ENCODE results near the gene GREB1L. TPM values are rescaled to one million over a fixed set of nuclear protein-coding genes. Genes with fewer than 3 reads are reported as not detected.

The GREB1L gene
- total RNA-seq, 2 experiments from 2014 or later: not detected

DNA sequence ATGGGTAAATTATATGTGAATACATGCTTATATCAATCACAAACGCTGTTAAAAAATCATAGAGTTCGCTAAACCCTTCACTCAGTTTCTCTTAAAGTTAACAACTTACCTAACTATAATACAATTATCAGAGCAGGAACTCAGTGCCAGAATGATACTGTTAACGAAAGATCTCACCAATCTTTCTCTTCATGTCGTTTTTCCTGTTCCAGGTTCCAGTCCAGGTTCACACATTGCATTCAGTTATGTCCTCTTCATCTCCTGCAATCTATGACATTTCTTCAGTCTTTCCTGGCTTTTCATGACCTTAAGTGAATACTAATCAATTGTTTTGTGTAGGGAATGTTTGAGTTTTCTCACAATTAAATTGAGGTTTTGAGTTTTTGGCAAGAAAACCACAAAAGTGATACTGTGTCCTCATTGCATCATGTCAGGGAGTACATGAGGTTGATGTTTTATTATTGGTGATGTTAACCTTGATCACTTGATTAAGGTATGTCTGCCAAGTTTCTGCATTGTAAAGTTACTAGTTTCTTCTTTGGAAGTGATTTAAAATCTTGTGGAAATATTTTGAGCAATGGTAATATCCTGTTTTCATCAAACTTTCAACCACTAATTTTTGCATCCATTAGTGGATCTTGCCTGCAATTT, 226.6 kb downstream of the GREB1L start:
- POLR2A ChIA-PET: no interaction called here

DNA sequence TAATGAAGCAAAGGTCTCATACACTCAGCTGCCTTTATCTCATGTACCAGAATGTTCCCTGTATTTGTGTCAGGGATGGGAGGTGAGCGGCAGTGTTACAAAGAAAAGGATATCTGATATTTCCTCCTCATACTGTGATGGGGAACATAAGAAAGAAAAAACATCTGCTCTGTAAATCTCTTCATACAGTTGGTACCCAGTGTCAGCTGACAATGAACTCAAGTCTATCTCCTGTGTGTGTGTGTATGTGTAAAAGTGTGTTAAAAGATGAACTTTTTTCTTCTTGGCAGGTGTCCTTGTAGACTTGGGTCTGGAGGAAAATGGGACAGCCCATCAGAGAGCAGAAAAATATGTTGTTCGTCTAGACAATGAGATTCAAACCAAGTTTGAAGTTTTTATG, 230.7 kb downstream of the GREB1L start:
- POLR2A ChIA-PET: no interaction called here
- CTCF ChIA-PET: no interaction called here

More for the DNA sequence above, 226.6 kb downstream of the GREB1L start:
- CTCF ChIA-PET: no interaction called here

DNA sequence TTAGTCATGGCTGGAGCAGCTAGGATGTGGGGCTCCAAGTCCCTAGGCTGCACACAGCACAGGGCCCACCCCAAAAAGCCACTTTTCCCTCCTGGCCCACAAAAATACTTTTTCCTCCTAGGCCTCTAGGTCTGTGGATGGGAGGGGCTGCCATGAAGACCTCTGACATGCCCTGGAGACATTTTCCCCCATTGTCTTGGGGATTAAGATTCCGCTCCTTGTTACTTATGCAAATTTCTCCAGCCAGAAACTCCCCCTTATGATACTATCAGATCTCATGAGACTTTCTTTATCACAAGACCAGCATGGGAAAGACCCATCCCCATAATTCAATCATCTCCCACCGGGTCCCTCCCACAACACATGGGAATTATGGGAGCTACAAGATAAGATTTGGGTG, 232.6 kb downstream of the GREB1L start:
- POLR2A ChIA-PET: no interaction called here
- CTCF ChIA-PET: no interaction called here

DNA sequence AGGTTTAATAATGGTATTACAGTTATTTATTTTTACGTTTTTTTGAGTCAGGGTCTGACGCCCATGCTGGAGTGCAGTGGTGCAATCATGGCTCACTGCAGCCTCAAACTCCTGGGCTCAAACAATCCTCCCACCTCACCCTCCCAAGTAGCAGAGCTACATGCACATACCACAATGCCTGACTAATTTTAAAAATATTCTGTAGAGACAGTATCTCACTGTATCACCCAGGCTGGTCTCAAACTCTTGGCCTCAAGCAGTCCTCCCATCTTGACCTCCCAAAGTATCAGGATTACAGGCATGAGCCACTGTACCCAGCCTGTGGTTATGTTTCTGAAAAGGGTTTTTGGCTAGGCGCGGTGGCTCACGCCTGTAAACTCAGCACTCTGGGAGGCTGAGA, 237.7 kb downstream of the GREB1L start:
- CTCF ChIA-PET: no interaction called here
- POLR2A ChIA-PET: no interaction called here

DNA sequence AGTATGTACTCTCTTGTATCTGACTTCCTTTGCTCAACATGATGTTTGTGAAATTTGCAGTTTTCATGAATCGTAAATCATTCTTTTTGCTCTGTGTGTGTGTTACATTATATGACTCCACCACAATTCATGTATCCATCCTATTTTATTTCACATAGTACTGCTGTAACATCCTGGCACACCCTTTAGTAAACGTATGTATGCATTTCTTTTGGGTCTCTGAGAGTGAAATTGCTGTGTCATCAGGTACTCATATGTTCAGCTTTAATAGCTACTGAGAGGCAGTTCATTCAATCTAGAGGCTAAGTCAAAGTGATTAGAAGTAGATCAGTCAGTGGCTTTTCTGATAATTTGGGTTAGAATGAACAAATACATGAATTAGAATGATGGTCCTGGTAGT, 239.7 kb downstream of the GREB1L start:
- ChIA-PET POLR2A (no interaction called here), CTCF (no interaction called here)

DNA sequence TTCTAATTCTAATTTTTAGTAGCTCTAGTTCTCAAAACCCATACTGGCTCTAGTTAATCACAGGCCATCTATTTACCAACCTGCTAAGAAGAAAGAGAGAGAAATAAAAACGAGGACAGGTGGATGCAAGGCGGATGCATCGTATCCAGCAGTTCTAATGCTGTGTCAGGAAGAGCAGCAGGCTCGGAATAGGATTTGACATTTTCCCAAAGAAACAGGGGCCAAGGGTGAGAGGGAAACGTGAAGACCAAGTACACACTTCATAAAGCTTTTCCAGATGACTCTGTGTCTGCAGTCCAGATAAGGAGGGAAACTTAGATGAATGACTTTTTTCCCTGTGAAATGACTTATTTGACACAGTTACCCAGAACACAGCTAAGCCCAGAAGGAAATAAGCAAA, 241.0 kb downstream of the GREB1L start:
- CTCF ChIA-PET: no interaction called here
- POLR2A ChIA-PET: no interaction called here

DNA sequence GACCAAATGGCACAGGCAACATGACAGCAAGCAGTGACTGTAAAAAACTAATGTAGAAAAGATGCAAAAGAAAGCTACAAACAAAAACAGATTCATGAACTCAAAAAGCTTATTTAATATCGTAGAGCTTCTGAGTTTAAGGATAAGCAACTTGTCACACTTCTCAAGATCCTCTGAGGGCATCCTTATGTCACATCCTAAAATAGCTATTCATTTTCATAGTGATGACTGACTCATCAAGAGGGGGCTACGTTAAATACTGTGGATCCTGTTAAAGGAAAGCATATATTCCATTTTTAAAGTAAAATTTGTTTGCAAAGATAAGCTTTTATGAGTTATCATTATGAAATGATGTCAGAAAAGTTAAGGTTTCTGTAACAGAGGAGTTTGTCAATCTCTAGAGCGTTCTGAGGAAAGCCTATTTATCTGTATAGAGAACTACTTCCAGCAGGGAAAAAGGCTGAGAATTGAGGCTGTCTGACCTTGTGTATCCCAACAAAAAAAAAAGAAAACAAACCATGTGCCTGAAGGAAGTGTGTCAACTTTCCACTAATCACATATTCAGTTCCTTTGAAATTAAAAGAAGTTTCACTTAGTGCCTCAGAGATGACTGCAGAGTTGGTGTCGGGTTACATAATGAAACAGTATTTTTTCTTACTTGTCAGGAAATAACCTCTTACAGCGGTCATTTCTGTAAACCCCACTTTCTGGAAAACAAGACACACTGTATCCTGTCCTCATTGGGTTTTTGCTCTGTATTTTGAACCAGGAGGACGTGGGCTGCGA, 243.0 kb downstream of the GREB1L start:
- POLR2A ChIA-PET: no interaction called here

DNA sequence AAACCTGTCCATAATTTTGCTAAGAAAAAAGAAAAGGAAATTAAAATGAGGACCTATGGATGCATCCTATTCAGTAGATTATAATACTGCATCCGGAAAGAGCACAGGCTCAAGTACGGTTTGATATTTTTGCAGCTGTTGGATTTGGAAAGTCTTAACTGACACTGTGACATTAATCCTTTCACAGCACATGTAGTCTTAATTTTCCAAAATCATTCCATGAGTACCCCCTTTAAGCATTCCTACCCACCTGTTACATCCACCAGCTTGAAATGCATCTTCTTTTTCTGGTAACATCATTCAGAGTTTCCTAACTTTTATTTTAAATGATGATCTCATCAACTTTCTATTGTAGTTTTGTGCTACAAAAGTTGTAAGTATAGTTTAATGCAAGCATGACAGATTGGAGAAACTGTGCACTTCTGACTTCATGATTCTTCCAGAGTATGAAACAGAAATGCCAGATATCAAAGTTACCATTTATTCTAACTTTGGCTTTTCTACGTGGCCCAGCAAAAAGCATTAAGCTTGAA, 244.9 kb downstream of the GREB1L start:
- ChIA-PET POLR2A (no interaction called here), CTCF (no interaction called here)

More for the DNA sequence above, 243.0 kb downstream of the GREB1L start:
- CTCF ChIA-PET: interaction anchor here (1.2 kb wide), 1 partner anchor 8 kb away, joined by 3 read pairs; no protein-coding TSS in a partner anchor

DNA sequence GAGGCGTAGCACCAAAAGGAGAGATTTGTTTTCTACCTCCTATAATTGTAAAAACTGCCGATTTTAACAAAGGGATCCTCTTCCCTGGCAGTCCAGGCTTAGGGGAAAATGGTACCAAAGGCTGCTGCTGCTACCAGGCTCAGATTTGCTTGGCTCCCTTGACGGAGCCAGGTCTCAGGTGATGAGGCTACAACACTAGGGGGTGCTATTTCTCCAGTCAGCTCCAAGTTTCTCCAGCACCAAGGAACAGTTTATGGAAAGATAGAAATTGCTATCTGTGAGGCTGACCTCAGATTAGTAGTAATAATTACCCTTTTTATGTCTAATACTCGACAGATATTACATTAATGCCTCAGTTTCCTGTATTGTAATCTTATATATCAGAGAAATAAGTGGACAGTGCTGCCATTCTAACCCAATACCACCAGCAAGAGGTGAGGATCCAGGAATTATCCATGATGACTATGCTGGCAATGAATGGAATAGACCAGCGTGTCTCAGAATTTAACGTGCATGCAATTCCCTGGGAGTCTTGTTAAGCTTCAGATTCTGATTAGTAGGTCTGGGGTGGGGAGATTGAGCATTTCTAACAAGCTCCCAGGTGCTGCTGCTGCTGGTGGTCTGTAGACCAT, 247.2 kb downstream of the GREB1L start:
- ChIA-PET CTCF (interaction anchor here (0.7 to 1.4 kb wide), 4 partner anchors 12 to 469 kb away, joined by 3 read pairs; partner anchors contain the start of gene ESCO1), POLR2A (interaction anchor here (0.5 kb wide), 1 partner anchor 407 kb away, joined by 3 read pairs; no protein-coding TSS in a partner anchor)

DNA sequence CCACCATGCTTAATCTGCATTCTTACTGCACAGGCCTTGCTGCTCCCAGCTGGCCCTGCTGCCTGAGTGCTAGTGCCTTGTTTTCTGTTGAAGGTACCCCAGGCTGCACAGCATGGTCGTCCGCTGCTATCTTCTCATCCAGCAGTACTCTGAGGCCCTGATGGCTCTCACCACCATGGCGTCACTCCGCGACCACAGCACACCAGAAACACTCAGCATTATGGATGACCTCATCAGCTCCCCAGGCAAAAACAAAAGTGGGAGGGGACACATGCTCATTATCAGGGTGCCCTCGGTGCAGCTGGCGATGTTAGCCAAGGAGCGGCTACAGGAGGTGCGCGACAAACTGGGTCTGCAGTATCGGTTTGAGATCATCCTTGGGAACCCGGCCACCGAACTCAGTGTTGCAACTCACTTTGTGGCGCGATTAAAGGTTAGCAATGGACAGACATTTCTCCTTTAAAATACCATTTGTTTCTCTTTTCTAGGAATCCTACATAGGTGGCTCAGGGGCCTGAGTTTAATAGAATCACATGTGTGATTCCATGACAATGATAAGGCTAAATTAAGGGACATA, 248.0 kb downstream of the GREB1L start:
- POLR2A ChIA-PET: no interaction called here
- CTCF ChIA-PET: interaction anchor here (0.6 to 0.8 kb wide), 3 partner anchors 13 to 468 kb away, joined by 3 read pairs; no protein-coding TSS in a partner anchor

DNA sequence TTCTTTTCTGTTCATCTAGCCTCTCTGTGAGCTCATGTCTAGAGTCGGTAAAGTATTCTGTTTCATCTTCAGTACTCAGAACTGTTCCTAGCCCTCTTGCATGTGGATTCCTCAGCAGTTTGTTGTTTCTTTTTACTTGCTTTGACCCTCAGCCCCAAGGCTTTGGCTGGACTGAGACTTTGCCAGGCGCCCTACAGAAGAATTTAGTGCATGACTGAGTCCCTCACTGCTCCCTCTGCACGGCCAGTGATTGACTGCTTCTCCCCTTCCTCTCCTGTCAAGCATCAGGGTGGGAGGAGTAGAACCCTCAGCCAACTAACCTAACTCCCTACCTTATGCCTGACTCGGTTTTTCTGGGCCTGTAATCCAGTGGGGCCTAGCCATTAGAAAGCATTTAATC, 248.7 kb downstream of the GREB1L start:
- ChIA-PET CTCF (interaction anchor here (0.6 to 0.7 kb wide), 2 partner anchors 96 to 466 kb away, joined by 3 read pairs; no protein-coding TSS in a partner anchor), POLR2A (no interaction called here)

DNA sequence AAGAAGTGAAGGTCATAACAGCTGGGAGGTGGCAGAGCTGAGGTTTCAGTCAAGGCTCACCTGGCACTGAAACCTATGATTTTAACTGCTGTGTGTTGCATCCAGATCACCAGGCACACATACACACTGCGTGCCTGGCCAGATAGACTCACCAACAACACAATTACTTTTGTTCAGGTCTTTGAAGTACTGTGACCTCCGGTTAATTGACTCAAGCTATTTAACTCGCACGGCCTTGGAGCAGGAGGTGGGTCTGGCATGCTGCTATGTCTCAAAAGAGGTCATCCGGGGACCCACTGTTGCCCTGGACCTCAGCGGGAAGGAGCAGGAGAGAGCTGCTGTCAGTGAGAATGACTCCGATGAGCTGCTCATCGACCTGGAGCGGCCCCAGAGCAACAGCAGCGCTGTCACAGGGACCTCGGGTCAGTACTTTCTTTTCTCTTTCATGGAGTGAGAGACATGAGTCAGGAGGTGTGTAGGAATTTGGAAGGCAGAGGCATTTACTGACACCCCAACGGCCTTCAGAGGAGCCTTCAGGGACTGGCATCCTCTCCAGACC, 254.3 kb downstream of the GREB1L start:
- ChIA-PET CTCF (no interaction called here), POLR2A (no interaction called here)

DNA sequence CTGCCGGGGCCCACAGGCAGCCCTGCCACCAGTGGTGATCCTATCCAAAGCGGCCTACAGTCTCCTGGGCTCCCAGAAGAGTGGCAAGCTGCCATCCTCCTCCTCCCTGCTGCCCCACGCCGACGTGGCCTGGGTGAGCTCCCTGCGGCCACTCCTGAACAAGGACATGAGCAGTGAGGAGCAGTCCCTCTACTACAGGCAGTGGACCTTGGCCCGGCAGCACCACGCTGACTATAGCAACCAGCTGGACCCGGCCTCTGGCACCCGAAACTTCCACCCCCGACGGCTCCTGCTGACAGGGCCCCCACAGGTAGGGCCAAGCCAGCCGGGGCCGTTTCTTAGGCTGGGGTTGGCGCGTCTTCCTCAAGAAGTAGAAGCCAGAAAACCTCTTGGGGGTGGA, 258.0 kb downstream of the GREB1L start:
- CTCF ChIA-PET: no interaction called here
- POLR2A ChIA-PET: no interaction called here

DNA sequence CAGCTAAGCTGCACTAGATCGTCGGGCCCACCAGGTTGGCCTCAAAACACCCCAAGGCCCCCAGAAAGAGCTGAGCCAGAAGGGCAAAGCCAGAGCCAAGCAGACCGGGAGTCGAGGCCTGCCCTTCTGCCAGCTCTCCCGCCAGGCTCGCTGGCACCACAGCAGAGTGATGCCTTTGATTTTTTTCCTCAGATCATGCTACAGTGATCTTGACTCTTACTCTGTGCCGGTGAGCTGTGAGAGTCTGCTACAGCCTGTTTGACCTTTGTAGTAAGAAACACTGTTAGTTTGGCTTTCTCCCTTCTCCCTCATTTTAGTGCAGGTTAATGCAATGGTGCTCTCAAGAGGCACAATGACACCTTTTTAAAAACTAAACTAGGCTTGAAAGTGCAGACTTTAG, 260.6 kb downstream of the GREB1L start:
- ChIA-PET CTCF (interaction anchor here (1.2 kb wide), 1 partner anchor 14 kb away, joined by 3 read pairs; no protein-coding TSS in a partner anchor), POLR2A (no interaction called here)

DNA sequence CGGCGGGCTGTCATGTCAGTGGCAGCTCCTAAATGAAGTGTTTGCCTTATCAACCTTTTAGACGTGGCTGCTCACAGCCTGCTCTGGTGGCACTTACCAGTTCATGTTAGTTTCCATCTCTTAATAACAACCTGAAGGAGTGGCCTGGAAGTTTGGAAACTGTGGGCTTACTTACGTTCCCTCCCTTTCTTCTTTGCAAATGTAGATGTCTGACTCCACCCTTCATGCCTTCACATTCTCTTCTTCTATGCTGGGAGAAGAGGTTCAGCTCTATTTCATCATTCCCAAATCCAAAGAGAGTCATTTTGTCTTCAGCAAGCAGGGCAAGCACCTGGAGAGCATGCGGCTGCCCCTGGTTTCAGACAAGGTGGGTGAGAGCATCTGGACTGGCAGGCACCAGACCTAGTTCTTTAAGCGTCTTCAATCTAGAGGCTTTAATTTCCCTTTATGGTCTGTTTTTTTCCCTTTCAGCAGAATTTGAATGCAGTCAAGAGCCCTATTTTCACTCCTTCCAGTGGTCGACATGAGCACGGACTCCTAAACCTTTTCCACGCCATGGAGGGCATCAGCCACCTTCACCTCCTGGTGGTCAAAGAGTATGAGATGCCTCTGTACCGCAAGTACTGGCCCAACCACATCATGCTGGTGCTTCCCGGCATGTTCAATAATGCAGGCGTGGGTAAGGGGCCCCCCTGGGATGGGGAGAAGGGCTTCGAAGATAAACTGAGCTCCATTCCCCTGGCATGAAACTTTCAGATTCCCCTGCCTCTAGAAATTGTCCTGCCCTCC, 266.1 kb downstream of the GREB1L start:
- POLR2A ChIA-PET: no interaction called here
- CTCF ChIA-PET: no interaction called here

DNA sequence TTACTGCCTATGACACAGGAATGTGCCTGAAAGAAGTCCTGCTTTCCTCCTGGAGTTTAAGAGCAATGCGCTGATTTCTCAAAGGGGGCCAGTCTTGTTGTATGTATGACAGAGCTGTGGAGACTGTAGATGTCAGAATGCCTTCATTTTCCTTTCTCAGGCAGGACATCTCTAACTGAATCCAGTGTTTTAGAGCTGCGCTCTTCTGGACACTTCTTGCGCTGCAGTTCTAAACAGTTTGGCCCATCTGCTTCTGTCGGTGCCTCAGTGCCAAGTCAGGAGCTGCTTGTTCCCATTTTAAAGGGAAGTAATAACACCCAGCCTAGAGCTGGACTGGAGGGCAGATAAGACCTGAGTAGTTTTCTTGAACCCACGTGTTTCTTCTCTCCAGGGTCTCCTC, 267.0 kb downstream of the GREB1L start:
- ChIA-PET CTCF (no interaction called here), POLR2A (no interaction called here)

DNA sequence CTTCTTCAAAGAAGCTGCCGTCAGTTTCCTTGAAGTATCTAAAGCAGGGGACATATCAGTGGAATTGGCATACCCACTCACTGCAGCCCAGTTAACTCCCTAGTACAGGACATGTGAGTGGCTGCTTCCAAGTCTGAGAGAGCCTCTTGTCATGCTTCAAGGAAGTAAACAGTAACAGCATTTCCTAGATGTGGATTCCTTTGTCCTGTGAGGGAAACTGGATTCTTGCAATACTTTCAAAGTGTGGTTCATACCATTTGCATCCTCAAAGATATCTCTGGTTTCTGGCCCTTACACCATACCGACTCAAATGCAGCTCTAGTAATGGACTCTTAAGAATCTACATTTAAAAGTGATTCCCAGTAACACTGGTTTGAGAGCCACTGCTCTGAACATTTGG, 271.3 kb downstream of the GREB1L start:
- CTCF ChIA-PET: no interaction called here

DNA sequence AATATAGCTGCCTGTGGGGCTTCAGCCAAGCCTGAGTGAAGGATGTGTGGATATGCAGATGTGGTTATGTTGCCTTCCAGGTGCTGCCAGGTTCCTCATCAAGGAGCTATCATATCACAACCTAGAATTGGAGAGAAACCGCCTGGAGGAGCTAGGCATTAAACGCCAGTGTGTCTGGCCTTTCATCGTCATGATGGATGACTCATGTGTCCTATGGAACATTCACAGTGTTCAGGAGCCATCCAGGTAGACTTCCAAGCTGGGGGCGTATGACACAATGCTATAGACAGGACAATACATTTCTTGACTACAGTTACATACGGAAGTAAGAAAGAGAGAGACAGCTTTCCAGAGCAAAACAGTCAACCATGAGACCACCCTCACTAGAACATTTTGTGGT, 271.7 kb downstream of the GREB1L start:
- ChIA-PET POLR2A (no interaction called here), CTCF (no interaction called here)

More for the DNA sequence above, 271.3 kb downstream of the GREB1L start:
- POLR2A ChIA-PET: no interaction called here

DNA sequence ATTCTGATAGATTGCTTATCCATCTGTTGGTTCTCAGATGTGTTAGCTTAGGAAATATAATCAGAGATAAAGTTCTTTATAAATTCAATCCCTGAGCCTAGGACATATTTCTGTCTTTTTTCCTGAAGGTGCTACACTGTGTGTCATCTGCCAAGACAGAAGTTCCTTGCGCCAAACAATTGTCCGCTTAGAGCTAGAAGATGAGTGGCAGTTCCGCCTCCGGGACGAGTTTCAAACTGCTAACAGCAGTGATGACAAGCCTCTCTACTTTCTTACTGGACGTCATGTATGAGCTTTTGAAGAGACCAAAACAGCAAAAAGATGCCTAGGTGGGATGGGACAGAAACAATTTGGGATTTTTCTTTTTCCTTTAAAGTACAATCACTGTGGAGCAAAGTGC, 280.5 kb downstream of the GREB1L start:
- ChIA-PET POLR2A (no interaction called here), CTCF (no interaction called here)
